H1 (cell line): Measurements from ENCODE around the gene STRADB. TPM values are rescaled to one million over a fixed set of nuclear protein-coding genes. Genes with fewer than 3 reads are reported as not detected.

ENCODE experiments used
- CTCF ChIA-PET: fragments of 300-600 bp; sonication (Branson Sonifier 250); formaldehyde crosslinking; loops from one replicate; lab custom pipeline; 2021; ENCODE audit not compliant: partially characterized antibody; lab: Charles Lee
- POLR2A ChIA-PET: fragments of 300-600 bp; sonication (Branson Sonifier 250); formaldehyde crosslinking; loops from one replicate; lab custom pipeline; 2021; ENCODE audit warnings: inconsistent platforms; ENCODE audit not compliant: partially characterized antibody; lab: Charles Lee
- DNase-seq, 2 experiments: peaks; one replicate each; pipeline versions ENCODE4 v3.0.0 to v3.0.0-alpha.2; 2010 to 2022; ENCODE audit warnings: low spot score in 2 of 2, low read depth in 1 of 2, mixed read lengths in 1 of 2
- FAIRE-seq: peaks from 2 replicates; lab custom pipeline; 2011; peaks lifted over from hg19 to GRCh38; lab: Jason Lieb, UNC
- H2AFZ ChIP-seq: 2 replicates; pipeline ENCODE4 v1.8.1; 2012; ENCODE audit warnings: low read length, inconsistent platforms
- H2AK5ac ChIP-seq: 2 replicates; pipeline ENCODE4 v1.6.1; 2013; ENCODE audit warnings: low read depth, low read length
- H2BK120ac ChIP-seq: replicated peaks from 2 replicates; pipeline ENCODE3; 2013; ENCODE audit warnings: low read depth, low read length, inconsistent platforms
- H2BK12ac ChIP-seq: 2 replicates; pipeline ENCODE4 v1.6.1; 2013; ENCODE audit warnings: low read depth, low read length
- H2BK15ac ChIP-seq: 2 replicates; pipeline ENCODE4 v1.6.1; 2013; ENCODE audit warnings: low read length
- H2BK20ac ChIP-seq: 2 replicates; pipeline ENCODE4 v1.6.1; 2013; ENCODE audit warnings: low read length
- H2BK5ac ChIP-seq: 2 replicates; pipeline ENCODE4 v1.6.1; 2013; ENCODE audit warnings: low read depth, low read length
- H3K14ac ChIP-seq: 2 replicates; pipeline ENCODE4 v1.6.1; 2013; ENCODE audit warnings: inconsistent platforms; ENCODE audit not compliant: insufficient read length
- H3K18ac ChIP-seq: 2 replicates; pipeline ENCODE4 v1.6.1; 2013; ENCODE audit warnings: low read length; ENCODE audit errors: extremely low read depth
- H3K23ac ChIP-seq: 2 replicates; pipeline ENCODE4 v1.6.1; 2013; ENCODE audit warnings: inconsistent platforms; ENCODE audit not compliant: insufficient read length
- H3K23me2 ChIP-seq: 2 replicates; pipeline ENCODE4 v1.6.1; 2013; ENCODE audit warnings: low read depth, low read length
- H3K27ac ChIP-seq: 2 replicates; pipeline ENCODE4 v1.6.1; 2011; ENCODE audit warnings: low read depth, low read length, inconsistent platforms
- H3K27me3 ChIP-seq, 4 experiments: replicated peaks in 1 of 4; 1 replicate in 1 of 4; 2 replicates in 3 of 4; pipeline versions ENCODE4 v1.6.1 to v1.8.1; 2011 to 2013; ENCODE audit warnings: low read length in 3 of 4, mild to moderate bottlenecking in 3 of 4, inconsistent platforms in 2 of 4, mixed read lengths in 2 of 4, moderate library complexity in 1 of 4; ENCODE audit not compliant: control insufficient read depth in 3 of 4, insufficient read depth in 3 of 4; ENCODE audit errors: extremely low read depth in 1 of 4
- H3K36me3 ChIP-seq, 4 experiments: 2 replicates each; pipeline versions ENCODE4 v1.6.1 to v1.8.1; 2011 to 2013; ENCODE audit warnings: mild to moderate bottlenecking in 4 of 4, low read length in 3 of 4, moderate library complexity in 2 of 4, control low read depth in 1 of 4, inconsistent platforms in 1 of 4; ENCODE audit not compliant: insufficient read depth in 4 of 4, control insufficient read depth in 2 of 4
- H3K4ac ChIP-seq: replicated peaks from 2 replicates; pipeline ENCODE3; 2013; ENCODE audit warnings: low read length, low read depth, mixed read lengths, inconsistent platforms; ENCODE audit not compliant: insufficient read length
- H3K4me1 ChIP-seq, 4 experiments: replicated peaks in 1 of 4; 1 replicate in 1 of 4; 2 replicates in 3 of 4; pipeline versions ENCODE4 v1.6.1 to v1.8.1; 2011 to 2013; ENCODE audit warnings: low read length in 3 of 4, inconsistent platforms in 2 of 4, mixed read lengths in 1 of 4; ENCODE audit not compliant: insufficient read depth in 4 of 4, control insufficient read depth in 3 of 4
- H3K4me2 ChIP-seq, 2 experiments: 2 replicates each; pipeline versions ENCODE4 v1.6.1 to v1.8.1; 2011 to 2013; ENCODE audit warnings: low read depth in 2 of 2, low read length in 2 of 2, control low read depth in 1 of 2, inconsistent platforms in 1 of 2, mild to moderate bottlenecking in 1 of 2; ENCODE audit not compliant: insufficient read depth in 1 of 2
- H3K4me3 ChIP-seq, 4 experiments: fragments of 200-600, 300-600 bp in 1 of 4; sonication (generic), shearing (Covaris generic), sonication (Bioruptor Twin) in 1 of 4; 2 replicates each; pipeline versions ENCODE4 v1.5.1 to v1.8.1; 2011 to 2016; ENCODE audit warnings: low read length in 4 of 4, low read depth in 3 of 4, control low read depth in 2 of 4, inconsistent platforms in 2 of 4, mild to moderate bottlenecking in 2 of 4, mixed read lengths in 1 of 4, moderate library complexity in 1 of 4; ENCODE audit not compliant: insufficient read depth in 2 of 4; ENCODE audit errors: extremely low read depth in 1 of 4
- H3K56ac ChIP-seq: replicated peaks from 2 replicates; pipeline ENCODE3; 2013; ENCODE audit warnings: low read depth, mild to moderate bottlenecking, mixed read lengths, low read length, inconsistent platforms; ENCODE audit not compliant: insufficient read length
- H3K79me1 ChIP-seq: 2 replicates; pipeline ENCODE4 v1.6.1; 2013; ENCODE audit warnings: low read depth, low read length, control low read depth
- H3K79me2 ChIP-seq, 2 experiments: 2 replicates each; pipeline versions ENCODE4 v1.6.1 to v1.8.1; 2012 to 2013; ENCODE audit warnings: low read length in 2 of 2, mild to moderate bottlenecking in 2 of 2, inconsistent platforms in 1 of 2; ENCODE audit not compliant: insufficient read depth in 2 of 2, control insufficient read depth in 1 of 2
- H3K9ac ChIP-seq, 4 experiments: replicated peaks in 1 of 4; 1 replicate in 1 of 4; 2 replicates in 3 of 4; pipeline versions ENCODE4 v1.6.1 to v1.8.1; 2011 to 2013; ENCODE audit warnings: low read depth in 3 of 4, low read length in 3 of 4, control low read depth in 2 of 4, mild to moderate bottlenecking in 2 of 4, moderate library complexity in 2 of 4, inconsistent platforms in 1 of 4; ENCODE audit errors: extremely low read depth in 1 of 4
- H3K9me3 ChIP-seq, 2 experiments: 2 replicates each; pipeline versions ENCODE4 v1.6.1 to v1.8.1; 2012 to 2013; ENCODE audit warnings: mild to moderate bottlenecking in 2 of 2, moderate library complexity in 2 of 2, control low read depth in 1 of 2, inconsistent platforms in 1 of 2, low read depth in 1 of 2, low read length in 1 of 2, mixed read lengths in 1 of 2; ENCODE audit not compliant: insufficient read depth in 2 of 2
- H4K20me1 ChIP-seq, 2 experiments: replicated peaks in 1 of 2; 2 replicates each; pipeline versions ENCODE3 to v1.8.1; 2011 to 2013; ENCODE audit warnings: inconsistent platforms in 2 of 2, low read length in 2 of 2, mild to moderate bottlenecking in 1 of 2; ENCODE audit not compliant: insufficient read depth in 2 of 2, control insufficient read depth in 1 of 2
- H4K5ac ChIP-seq: 2 replicates; pipeline ENCODE4 v1.6.1; 2013; ENCODE audit warnings: low read length, low read depth, mixed read lengths, inconsistent platforms; ENCODE audit not compliant: insufficient read length
- H4K8ac ChIP-seq: 2 replicates; pipeline ENCODE4 v1.8.0; 2013; ENCODE audit warnings: mild to moderate bottlenecking, moderate library complexity, low read length, inconsistent platforms; ENCODE audit not compliant: insufficient read depth; ENCODE audit errors: extremely low read depth
- H4K91ac ChIP-seq: replicated peaks from 2 replicates; pipeline ENCODE3; 2013; ENCODE audit warnings: low read length, mixed read lengths, inconsistent platforms; ENCODE audit not compliant: insufficient read length
- BRCA1 ChIP-seq: IDR thresholded peaks from 2 replicates; pipeline ENCODE4 v1.6.1; 2012; ENCODE audit warnings: low read depth, low read length, improper control_type of control experiment
- FOSL1 ChIP-seq: IDR thresholded peaks from 2 replicates; pipeline ENCODE4 v1.6.1; 2011; ENCODE audit warnings: mild to moderate bottlenecking, low read depth, low read length, moderate library complexity; ENCODE audit not compliant: insufficient read depth
- GTF2F1 ChIP-seq: IDR thresholded peaks from 2 replicates; pipeline ENCODE4 v1.6.1; 2012; ENCODE audit warnings: low read depth, low read length, improper control_type of control experiment, borderline replicate concordance
- RAD21 ChIP-seq, 2 experiments: IDR thresholded peaks in 1 of 2; conservative IDR thresholded peaks in 1 of 2; 2 replicates each; pipeline ENCODE4 v1.6.1; 2011; ENCODE audit warnings: low read depth in 2 of 2, low read length in 2 of 2, improper control_type of control experiment in 1 of 2, inconsistent platforms in 1 of 2, mild to moderate bottlenecking in 1 of 2, moderate library complexity in 1 of 2
- SP2 ChIP-seq: IDR thresholded peaks from 2 replicates; pipeline ENCODE4 v1.6.1; 2012; ENCODE audit warnings: mild to moderate bottlenecking, low read length, inconsistent platforms
- SUZ12 ChIP-seq: fragments of 200-600 bp; sonication (generic); IDR thresholded peaks from 2 replicates; pipeline ENCODE4 v1.6.1; 2012; ENCODE audit warnings: mild to moderate bottlenecking, inconsistent platforms, low read length, moderate library complexity, mixed read lengths
- ZNF274 ChIP-seq: IDR thresholded peaks from 2 replicates; pipeline ENCODE4 v1.7.0; 2012; ENCODE audit warnings: low read length, borderline replicate concordance; ENCODE audit errors: extremely low read depth
- WGBS, 2 experiments: shearing (Covaris generic) in 1 of 2; methylation state at CpG; one replicate each; pipeline versions ENCODE4 v1.1.6 to v1.1.7; 2013 to 2015; ENCODE audit warnings: low lambda C conversion rate in 2 of 2, mixed read lengths in 2 of 2, inconsistent platforms in 1 of 2, low coverage in 1 of 2, missing lambda C conversion rate in 1 of 2; ENCODE audit not compliant: insufficient replicate concordance in 2 of 2, insufficient coverage in 1 of 2, insufficient read length in 1 of 2; ENCODE audit errors: extremely low coverage in 1 of 2, missing lambda C conversion rate in 1 of 2; 5-methylcytosine and 5-hydroxymethylcytosine counted together
- polyA plus RNA-seq, 7 experiments: library from polyadenylated mRNA; depleted of rRNA in 3 of 7; stranded (reverse) in 5 of 7; unstranded in 2 of 7; fragments of >200 nt in 5 of 7; fragments of 200-250 nt in 2 of 7; gene quantifications; 1 replicate in 5 of 7; 2 replicates in 1 of 7; 4 replicates in 1 of 7; pipeline versions ENCODE4 v1.2.1 to v1.2.3, GENCODE V29; 2011 to 2013; ENCODE audit warnings: missing spikeins in 2 of 7, mixed read lengths in 2 of 7
- total RNA-seq: library from RNA; stranded (reverse); fragmentation: NEBNext Ultra II Directional; extraction: Animal tissue kit (Norgen Biotek cat#: 25700); gene quantifications from 2 replicates; pipeline ENCODE4 v1.2.1, GENCODE V29; 2021

The STRADB gene
- total and polyA plus RNA-seq, 2 of the 8 experiments (the other 6 are each of a cell fraction or from before 2014, with no cell fraction given) = 20.9 to 34.9 TPM

- no peaks in the 10 kb centered on the region for H3K36me3 ChIP-seq
- H4K20me1 ChIP-seq = no peaks in the 10 kb centered on the region
- H3K4me3 ChIP-seq = no peak overlapping the region
- no peak overlapping the region for H2BK12ac ChIP-seq
- no peaks in the 10 kb centered on the region for H3K23me2 ChIP-seq
- TF ChIP-seq BRCA1 (no peak), ZNF274 (no peak), RAD21 (IDR thresholded peaks at IDR 0.05 in 1 of 2, conservative IDR thresholded peaks at IDR 0.05 in 1 of 2; ENCODE audit: low read depth in 2 of 2, low read length in 2 of 2) (no peak), GTF2F1 (no peak), FOSL1 (no peak), SUZ12 (no peak), SP2 (no peak)
- no peaks in the 10 kb centered on the region for H3K4me1 ChIP-seq
- H3K9me3 ChIP-seq = no peaks in the 10 kb centered on the region
- no peak overlapping the region for H2BK5ac ChIP-seq
- H2BK15ac ChIP-seq = no peak overlapping the region
- no peaks in the 10 kb centered on the region for H3K79me1 ChIP-seq
- no peak overlapping the region for H4K91ac ChIP-seq
- DNase-seq (no peak), FAIRE-seq (no peak)
- no peak overlapping the region for H3K23ac ChIP-seq
- H2AFZ ChIP-seq = no peak overlapping the region; the same call in 1 of the 2 replicates
- H2BK120ac ChIP-seq = no peak overlapping the region
- no peak overlapping the region for H3K27ac ChIP-seq
- H3K18ac ChIP-seq = no peak overlapping the region
- no peak overlapping the region for H3K9ac ChIP-seq
- no peak overlapping the region for H2AK5ac ChIP-seq
- H3K14ac ChIP-seq = no peak overlapping the region
- H3K27me3 ChIP-seq = peaks cover 0 to 2% (median 0%) of the 10 kb centered on the region in 4 experiments; a peak in 1 of 7 replicates
- H2BK20ac ChIP-seq = no peak overlapping the region
- no peak overlapping the region for H4K8ac ChIP-seq
- WGBS, 2 experiments = 75% methylated on average over 4 of the region's 4 CpGs; no CpG with 5 or more reads in 1 of the 2 experiments
- no peak overlapping the region for H3K4me2 ChIP-seq
- H3K79me2 ChIP-seq = no peaks in the 10 kb centered on the region
- no peak overlapping the region for H3K56ac ChIP-seq
- no peak overlapping the region for H3K4ac ChIP-seq
- H4K5ac ChIP-seq = no peak overlapping the region
- ChIA-PET POLR2A (no interaction called here), CTCF (interaction anchor here (0.7 to 1.2 kb wide), 2 partner anchors 10 to 14 kb away, joined by 3 to 4 read pairs; no protein-coding TSS in a partner anchor)
These were observed 65.6 kb downstream of the STRADB start for GRCh38 chr2:201517094-201517493.
